Pancreas (tissue), 10 donors: ENCODE measurements around the gene ARL15. TPM values are rescaled to one million over a fixed set of nuclear protein-coding genes. Genes with fewer than 3 reads are reported as not detected.
A peak's percentile ranks its signal among the peaks of the same experiment; 100 is the strongest.

Experiments
- ATAC-seq, 4 donors: fragments of 200-7000 bp; cut with Tn5 transposase; one replicate each; pipeline versions ENCODE4 v1.8.0 to v1.9.1; 2020; ENCODE audit warnings: mild to moderate bottlenecking in 4 of 4, moderate library complexity in 4 of 4
- DNase-seq, 6 donors: peaks; one replicate each; pipeline ENCODE4 v3.0.0-alpha.2; 2020
- FAIRE-seq: peaks from 2 replicates; lab custom pipeline; 2012; peaks lifted over from hg19 to GRCh38; lab: Jason Lieb, UNC
- H3K27ac ChIP-seq, 4 donors: fragments of 200-600 bp; sonication (generic); 1 replicate in 3 of 4; 2 replicates in 1 of 4; pipeline versions ENCODE4 v1.5.0 to v1.8.0; 2020
- H3K27me3 ChIP-seq, 4 donors: fragments of 200-600 bp; one replicate each; pipeline ENCODE4 v1.8.0; 2021
- H3K36me3 ChIP-seq, 3 donors: fragments of 200-600 bp; sonication (generic) in 1 of 3; one replicate each; pipeline versions ENCODE4 v1.5.0 to v1.8.0; 2020 to 2021
- H3K4me1 ChIP-seq, 3 donors: fragments of 200-600 bp; one replicate each; pipeline ENCODE4 v1.8.0; 2021
- H3K4me3 ChIP-seq, 4 donors: fragments of 200-600 bp; sonication (generic) in 2 of 4; one replicate each; pipeline versions ENCODE4 v1.5.0 to v1.8.0; 2020 to 2021
- H3K9me3 ChIP-seq, 4 donors: fragments of 200-600 bp; one replicate each; pipeline ENCODE4 v1.8.0; 2021
- WGBS, 2 donors: extraction: QIAGEN DNeasy Blood & Tissue Kit; methylation state at CpG; one replicate each; pipeline ENCODE4 v1.1.7; 2013; 5-methylcytosine and 5-hydroxymethylcytosine counted together
- intact Hi-C, 3 donors: fragments of 100-400 bp; cut with DNase I; formaldehyde crosslinking; loops; one replicate each; pipeline versions ENCODE4 v1.11.1 to v1.14.2; 2022
- polyA plus RNA-seq, 2 donors: library from polyadenylated mRNA; stranded (reverse); fragments of 200-250 nt; gene quantifications; one replicate each; pipeline ENCODE4 v1.2.3, GENCODE V29; 2013
- total RNA-seq, 6 donors: library from RNA; stranded (reverse); fragmentation: NEBNext Ultra II Directional in 4 of 6; extraction: Animal tissue kit (Norgen Biotek cat#: 25700) in 4 of 6; gene quantifications; one replicate each; pipeline versions ENCODE4 v1.2.1 to v1.2.4, GENCODE V29; 2021 to 2023
- TF ChIP-seq, protein P1 (sequence below), 4 donors: fragments of 200-600 bp; sonication (generic) in 3 of 4; IDR thresholded peaks; one replicate each; pipeline versions ENCODE4 v1.5.0 to v1.8.0; 2021; ENCODE audit warnings: antibody characterized with exemption in 4 of 4
- donor health status: healthy with polysubstance abuse.
- donor health status: DM: no; HTN: no; CAD: no; lungs with moderate emphysema.
- donor health status: DM: no; HTN: no; CAD: no.
- donor health status: control.
- donor health status: control.
- donor health status: Bipolar disorder and iron deficiency.
- donor health status: DM: yes; HTN: yes; CAD: no.
- donor health status: DM: no; HTN: no; CAD: no.
- donor health status: DM: no; HTN: no; CAD: no.
- donor health status: DM: yes; HTN: yes; CAD: no.

ARL15 gene
- total and polyA plus RNA-seq, 8 donors = 3.9 to 14.0 (median 6.7) TPM

DNA sequence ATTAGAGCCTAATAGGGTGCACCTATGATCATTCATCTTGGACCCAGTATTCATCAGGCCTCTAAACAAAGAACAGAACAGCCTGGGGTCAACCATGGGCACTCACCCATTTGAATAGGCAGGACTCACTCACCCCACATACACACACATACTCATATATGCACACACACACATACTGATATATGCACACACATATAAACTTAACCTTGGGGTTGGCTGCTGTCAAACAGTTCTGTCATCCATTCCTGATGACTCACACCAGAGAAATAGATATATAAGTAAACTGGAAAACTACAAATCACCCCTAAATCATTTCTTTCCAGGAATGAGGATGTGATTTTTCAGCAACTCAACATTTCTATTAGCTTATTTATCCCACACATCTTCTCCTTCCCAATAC, 51.3 kb downstream of the ARL15 start:
- DNase-seq = no peak
- no peaks in the 10 kb centered on the region for H3K9me3 ChIP-seq
- FAIRE-seq = no peak
- no peak overlapping the region for H3K27ac ChIP-seq
- ATAC-seq = no peak
- TF ChIP-seq, protein P1, sequence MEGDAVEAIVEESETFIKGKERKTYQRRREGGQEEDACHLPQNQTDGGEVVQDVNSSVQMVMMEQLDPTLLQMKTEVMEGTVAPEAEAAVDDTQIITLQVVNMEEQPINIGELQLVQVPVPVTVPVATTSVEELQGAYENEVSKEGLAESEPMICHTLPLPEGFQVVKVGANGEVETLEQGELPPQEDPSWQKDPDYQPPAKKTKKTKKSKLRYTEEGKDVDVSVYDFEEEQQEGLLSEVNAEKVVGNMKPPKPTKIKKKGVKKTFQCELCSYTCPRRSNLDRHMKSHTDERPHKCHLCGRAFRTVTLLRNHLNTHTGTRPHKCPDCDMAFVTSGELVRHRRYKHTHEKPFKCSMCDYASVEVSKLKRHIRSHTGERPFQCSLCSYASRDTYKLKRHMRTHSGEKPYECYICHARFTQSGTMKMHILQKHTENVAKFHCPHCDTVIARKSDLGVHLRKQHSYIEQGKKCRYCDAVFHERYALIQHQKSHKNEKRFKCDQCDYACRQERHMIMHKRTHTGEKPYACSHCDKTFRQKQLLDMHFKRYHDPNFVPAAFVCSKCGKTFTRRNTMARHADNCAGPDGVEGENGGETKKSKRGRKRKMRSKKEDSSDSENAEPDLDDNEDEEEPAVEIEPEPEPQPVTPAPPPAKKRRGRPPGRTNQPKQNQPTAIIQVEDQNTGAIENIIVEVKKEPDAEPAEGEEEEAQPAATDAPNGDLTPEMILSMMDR (IDR thresholded peaks at IDR 0.05) = no peak
- intact Hi-C loops = no loop called here
- H3K27me3 ChIP-seq = no peaks in the 10 kb centered on the region
- peaks cover 0 to 6% (median 3%) of the 10 kb centered on the region in 3 donors for H3K4me1 ChIP-seq
- H3K36me3 ChIP-seq = no peaks in the 10 kb centered on the region
- H3K4me3 ChIP-seq = no peak overlapping the region

DNA sequence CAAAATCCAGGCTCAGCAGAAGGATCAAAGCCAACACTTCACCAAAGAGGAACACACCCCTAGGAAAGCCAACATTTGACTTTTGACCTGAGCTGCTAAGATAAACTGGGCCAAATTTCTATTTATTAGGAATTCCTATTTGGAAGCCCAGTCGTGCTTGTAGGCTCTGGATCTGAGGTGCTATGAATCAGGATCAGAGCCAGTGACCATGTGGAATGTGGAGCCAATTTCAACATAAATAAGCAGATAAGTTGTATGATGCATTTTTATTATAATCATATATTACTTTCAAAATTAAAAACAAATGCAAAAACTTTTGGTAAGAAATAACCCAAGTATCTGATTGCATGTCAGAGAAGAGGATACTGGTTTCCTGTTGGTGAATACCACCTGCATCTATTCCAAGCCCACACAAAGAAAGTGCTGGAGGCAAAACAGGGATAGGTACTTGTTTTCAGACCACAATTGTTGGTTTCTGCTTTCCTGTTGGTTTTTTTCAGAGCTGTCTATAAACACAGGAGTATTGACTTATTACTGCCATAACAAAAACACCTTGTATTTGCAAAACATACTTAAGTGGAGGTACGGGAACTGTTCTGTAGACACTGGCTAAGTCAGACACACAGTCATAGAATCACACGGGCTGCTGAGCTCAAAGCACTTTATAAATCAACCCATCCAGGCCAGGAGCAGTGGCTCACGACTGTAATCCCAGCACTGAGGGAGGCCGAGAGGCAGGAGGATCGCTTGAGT, 52.8 kb downstream of the ARL15 start:
- Histone ChIP-seq H3K4me3 (no peak overlapping the region), H3K4me1 (peaks cover 0 to 6% (median 3%) of the 10 kb centered on the region in 3 donors), H3K27ac (no peak overlapping the region), H3K9me3 (no peaks in the 10 kb centered on the region), H3K36me3 (no peaks in the 10 kb centered on the region), H3K27me3 (no peaks in the 10 kb centered on the region)
- ATAC-seq (peak in 2 of 4 donors; percentile 21 to 68), DNase-seq (no peak), FAIRE-seq (no peak)
- intact Hi-C loops = no loop called here
- TF ChIP-seq, protein P1 (IDR thresholded peaks at IDR 0.05) = no peak
- WGBS, 2 donors = 78 to 80% methylated on average over 6 of the region's 6 CpGs

DNA sequence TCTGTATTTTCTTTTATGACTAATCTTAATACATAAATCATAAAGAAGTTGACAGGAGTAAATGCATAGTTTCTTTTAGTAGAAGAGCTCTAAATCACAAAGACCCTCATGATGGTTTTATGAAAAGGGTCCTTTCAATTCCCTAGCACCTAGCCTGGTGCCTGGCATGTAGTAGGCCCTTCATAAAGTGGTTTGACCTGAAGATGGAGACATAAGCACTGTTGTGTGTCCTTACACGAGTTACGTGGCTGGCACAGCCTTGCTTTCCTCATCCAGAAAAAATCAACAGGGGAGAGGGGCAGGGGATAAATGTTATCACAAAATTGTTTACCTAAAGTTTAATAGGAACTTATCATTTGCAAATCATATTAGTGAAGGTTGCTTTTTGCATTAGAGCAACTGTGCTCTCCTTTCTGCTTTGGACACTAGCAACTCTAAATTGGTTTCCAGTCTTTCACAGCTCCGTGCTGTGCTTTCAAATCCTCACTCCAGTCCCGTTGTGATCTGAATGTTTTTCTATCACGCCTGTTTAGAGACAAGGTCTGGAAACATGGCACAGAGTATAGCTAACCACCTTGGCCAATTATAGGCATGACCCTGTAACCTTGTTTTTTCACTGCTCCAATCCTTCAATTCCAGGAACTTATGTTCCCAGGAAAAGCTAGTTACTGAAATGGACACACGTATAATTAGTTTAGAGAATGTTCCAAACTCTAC, 55.7 kb downstream of the ARL15 start:
- TF ChIP-seq, protein P1 (IDR thresholded peaks at IDR 0.05) = no peak
- no peaks in the 10 kb centered on the region for H3K9me3 ChIP-seq
- no peak for DNase-seq
- peaks cover 0 to 6% (median 3%) of the 10 kb centered on the region in 3 donors for H3K4me1 ChIP-seq
- no peak overlapping the region for H3K4me3 ChIP-seq
- peak in 3 of 4 donors; percentile 74 to 87 (median 76) for ATAC-seq
- H3K27me3 ChIP-seq = no peaks in the 10 kb centered on the region
- 31 to 35% methylated on average over 6 of the region's 6 CpGs for WGBS, 2 donors
- intact Hi-C loops = no loop called here
- no peak for FAIRE-seq
- no peak overlapping the region for H3K27ac ChIP-seq
- no peaks in the 10 kb centered on the region for H3K36me3 ChIP-seq

DNA sequence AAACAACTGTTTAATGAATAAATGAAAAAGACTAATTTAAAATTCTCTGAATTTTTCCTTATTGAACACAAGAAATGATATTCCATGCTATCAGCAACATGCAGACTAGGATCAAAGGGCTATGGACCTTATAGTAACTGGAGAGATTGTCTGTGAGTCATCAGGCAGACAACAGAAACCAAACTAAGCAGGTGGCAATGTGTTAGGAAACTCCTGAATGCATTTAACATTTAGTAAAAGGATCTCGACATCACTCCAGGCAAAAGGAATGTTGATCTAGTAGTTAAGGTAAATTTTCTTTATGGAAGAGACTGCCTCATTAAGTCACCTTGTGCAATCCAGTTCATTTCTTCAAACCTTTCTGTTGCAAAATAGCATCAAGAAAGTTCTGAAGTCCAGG, 58.4 kb downstream of the ARL15 start:
- intact Hi-C loops = no loop called here
- Histone ChIP-seq H3K4me1 (peaks cover 0 to 6% (median 3%) of the 10 kb centered on the region in 3 donors), H3K9me3 (no peaks in the 10 kb centered on the region), H3K4me3 (no peak overlapping the region), H3K27ac (no peak overlapping the region), H3K36me3 (no peaks in the 10 kb centered on the region), H3K27me3 (no peaks in the 10 kb centered on the region)
- TF ChIP-seq, protein P1 (IDR thresholded peaks at IDR 0.05) = no peak
- 78 to 80% methylated on average over 1 of the region's 1 CpG for WGBS, 2 donors
- DNase-seq (no peak), ATAC-seq (peak in 2 of 4 donors; percentile 52 to 63), FAIRE-seq (no peak)
